GM23248 (cell line): ENCODE measurements around the gene VWF. TPM values are rescaled to one million over a fixed set of nuclear protein-coding genes. Genes with fewer than 3 reads are reported as not detected.

Experiments used
- DNase-seq: peaks from one replicate; pipeline ENCODE4 v3.0.0-alpha.2; 2015
- H2AFZ ChIP-seq: fragments of 200-600 bp; sonication (generic); 2 replicates; pipeline ENCODE4 v1.6.1; 2016; ENCODE audit warnings: antibody characterized with exemption
- H3F3A ChIP-seq: fragments of 200-600 bp; sonication (generic); 2 replicates; pipeline ENCODE4 v1.6.1; 2016; ENCODE audit warnings: mild to moderate bottlenecking, antibody characterized with exemption, mixed run types; ENCODE audit not compliant: insufficient read depth
- H3K27ac ChIP-seq: fragments of 200-600 bp; sonication (generic); 2 replicates; pipeline ENCODE4 v1.5.1; 2016; ENCODE audit warnings: mild to moderate bottlenecking
- H3K27me3 ChIP-seq: fragments of 200-600 bp; sonication (generic); replicated peaks from 2 replicates; pipeline ENCODE4 v1.6.1; 2016; ENCODE audit warnings: mild to moderate bottlenecking; ENCODE audit not compliant: insufficient read depth
- H3K36me3 ChIP-seq: fragments of 200-600 bp; sonication (generic); 2 replicates; pipeline ENCODE4 v1.6.1; 2016; ENCODE audit warnings: low read depth, mild to moderate bottlenecking
- H3K4me1 ChIP-seq: fragments of 200-600 bp; sonication (generic); 2 replicates; pipeline ENCODE4 v1.6.1; 2016; ENCODE audit warnings: mild to moderate bottlenecking; ENCODE audit not compliant: insufficient read depth
- H3K4me2 ChIP-seq: fragments of 200-600 bp; sonication (generic); one replicate; pipeline ENCODE4 v1.6.1; 2016; ENCODE audit warnings: mild to moderate bottlenecking; ENCODE audit not compliant: unreplicated experiment
- H3K4me3 ChIP-seq: fragments of 200-600 bp; sonication (generic); 2 replicates; pipeline ENCODE4 v1.5.1; 2016; ENCODE audit warnings: mild to moderate bottlenecking
- H3K79me2 ChIP-seq: fragments of 200-600 bp; sonication (generic); 2 replicates; pipeline ENCODE4 v1.6.1; 2016; ENCODE audit warnings: mild to moderate bottlenecking; ENCODE audit not compliant: insufficient read depth
- H3K9ac ChIP-seq: fragments of 200-600 bp; sonication (generic); 2 replicates; pipeline ENCODE4 v1.6.1; 2016; ENCODE audit warnings: mild to moderate bottlenecking
- H3K9me2 ChIP-seq: fragments of 200-600 bp; sonication (generic); 2 replicates; pipeline ENCODE4 v1.6.1; 2016; ENCODE audit warnings: mixed run types, mild to moderate bottlenecking, moderate library complexity; ENCODE audit not compliant: insufficient read depth
- H3K9me3 ChIP-seq: fragments of 200-600 bp; sonication (generic); one replicate; pipeline ENCODE4 v1.6.1; 2017; ENCODE audit warnings: low read depth
- H4K20me1 ChIP-seq: fragments of 200-600 bp; sonication (generic); 2 replicates; pipeline ENCODE4 v1.6.0; 2016; ENCODE audit not compliant: insufficient read depth
- EZH2 ChIP-seq: fragments of 200-600 bp; sonication (generic); IDR thresholded peaks from 2 replicates; pipeline ENCODE4 v1.6.1; 2018; ENCODE audit warnings: antibody characterized with exemption, mild to moderate bottlenecking; ENCODE audit not compliant: insufficient read depth, poor library complexity, severe bottlenecking
- EZH2phosphoT487 ChIP-seq: fragments of 200-600 bp; sonication (generic); IDR thresholded peaks from 2 replicates; pipeline ENCODE4 v1.6.1; 2018; ENCODE audit warnings: antibody characterized with exemption, moderate library complexity, mild to moderate bottlenecking, low read depth; ENCODE audit not compliant: insufficient read depth
- WGBS, 2 experiments: methylation state at CpG; one replicate each; pipeline ENCODE4 v1.1.6; 2015 to 2017; ENCODE audit warnings: low lambda C conversion rate in 2 of 2, low coverage in 1 of 2; ENCODE audit errors: missing lambda C conversion rate in 2 of 2; 5-methylcytosine and 5-hydroxymethylcytosine counted together
- in situ Hi-C: fragments of 300-500 bp; cut with MboI; formaldehyde crosslinking; loops from 2 replicates; pipeline ENCODE4 v1.15.0; 2020
- polyA plus RNA-seq: library from polyadenylated mRNA; unstranded; fragments of >200 nt; fragmentation: Nextera tagmentation; extraction: Ambion mirVana; gene quantifications from 2 replicates; pipeline ENCODE4 v1.2.1, GENCODE V29; 2016
- total RNA-seq: library from RNA; depleted of rRNA; stranded (reverse); fragments of >200 nt; shearing (Covaris generic); gene quantifications from 2 replicates; pipeline ENCODE4 v1.2.3, GENCODE V29; 2014

VWF gene
- total and polyA plus RNA-seq, 2 experiments from 2014 or later: 0.14 TPM; not detected in 1

GRCh38 chr12:6047249-6048237, 76.9 kb downstream of the VWF start:
- H4K20me1 ChIP-seq: no peaks in the 10 kb centered on the region
- H2AFZ ChIP-seq: no peak overlapping the region
- no peaks in the 10 kb centered on the region for H3K27me3 ChIP-seq
- no peaks in the 10 kb centered on the region for H3K36me3 ChIP-seq
- no peak for TF ChIP-seq EZH2phosphoT487
- no peak for TF ChIP-seq EZH2
- peak overlapping the region; percentile 47 for H3K9ac ChIP-seq
- no peaks in the 10 kb centered on the region for H3K9me2 ChIP-seq
- no peak overlapping the region for H3K4me3 ChIP-seq
- H3F3A ChIP-seq: peaks cover 7% of the 10 kb centered on the region
- in situ Hi-C loops: loop anchor here (10.0 kb wide), 1 partner anchor 63 kb away; no protein-coding TSS in a partner anchor
- peak; percentile 96 for DNase-seq
- no peaks in the 10 kb centered on the region for H3K79me2 ChIP-seq
- WGBS, 2 experiments: 36 to 38% methylated on average over 13 of the region's 13 CpGs
- H3K27ac ChIP-seq: peak overlapping the region; percentile 72
- peaks cover 18% of the 10 kb centered on the region for H3K4me1 ChIP-seq
- H3K9me3 ChIP-seq: no peaks in the 10 kb centered on the region
- H3K4me2 ChIP-seq: peak overlapping the region; percentile 46

- Histone ChIP-seq H3K27me3 (no peaks in the 10 kb centered on the region), H3K4me2 (peak overlapping the region; percentile 46), H3K9ac (peak overlapping the region; percentile 47), H3K79me2 (no peaks in the 10 kb centered on the region), H4K20me1 (no peaks in the 10 kb centered on the region), H3K9me2 (no peaks in the 10 kb centered on the region), H3K27ac (peak overlapping the region; percentile 72), H3K9me3 (no peaks in the 10 kb centered on the region), H3K36me3 (no peaks in the 10 kb centered on the region), H3F3A (peaks cover 7% of the 10 kb centered on the region), H2AFZ (no peak overlapping the region), H3K4me3 (no peak overlapping the region), H3K4me1 (peaks cover 18% of the 10 kb centered on the region)
- 87 to 88% methylated on average over 16 to 17 of the region's 17 CpGs for WGBS, 2 experiments
- DNase-seq: peak; percentile 28
- TF ChIP-seq EZH2phosphoT487 (no peak), EZH2 (no peak)
- in situ Hi-C loops: loop anchor here (10.0 kb wide), 1 partner anchor 62 kb away; no protein-coding TSS in a partner anchor
Measured at GRCh38 chr12:6046511-6047180, 77.8 kb downstream of the VWF start.

- in situ Hi-C loops: loop anchor here (10.0 kb wide), 1 partner anchor 61 kb away; no protein-coding TSS in a partner anchor
- TF ChIP-seq EZH2phosphoT487 (no peak), EZH2 (no peak)
Measured at GRCh38 chr12:6045438-6045837, 79.0 kb downstream of the VWF start.

GRCh38 chr12:6044082-6044481, 80.4 kb downstream of the VWF start:
- no peaks in the 10 kb centered on the region for H4K20me1 ChIP-seq
- H3F3A ChIP-seq: peaks cover 7% of the 10 kb centered on the region
- H3K27ac ChIP-seq: no peak overlapping the region
- H3K9me2 ChIP-seq: no peaks in the 10 kb centered on the region
- no peak overlapping the region for H3K4me2 ChIP-seq
- H3K36me3 ChIP-seq: no peaks in the 10 kb centered on the region
- H3K79me2 ChIP-seq: no peaks in the 10 kb centered on the region
- peak; percentile 60 for DNase-seq
- TF ChIP-seq EZH2phosphoT487 (no peak), EZH2 (no peak)
- H3K4me3 ChIP-seq: no peak overlapping the region
- no peaks in the 10 kb centered on the region for H3K9me3 ChIP-seq
- no peak overlapping the region for H3K9ac ChIP-seq
- in situ Hi-C loops: loop anchor here (10.0 kb wide), 1 partner anchor 59 kb away; no protein-coding TSS in a partner anchor
- 70 to 79% methylated on average over 8 of the region's 8 CpGs for WGBS, 2 experiments
- no peak overlapping the region for H2AFZ ChIP-seq
- H3K27me3 ChIP-seq: no peaks in the 10 kb centered on the region
- H3K4me1 ChIP-seq: peaks cover 18% of the 10 kb centered on the region

More at GRCh38 chr12:6045438-6045837, 79.0 kb downstream of the VWF start:
- no peaks in the 10 kb centered on the region for H3K27me3 ChIP-seq
- no peak overlapping the region for H3K4me2 ChIP-seq
- H3K36me3 ChIP-seq: no peaks in the 10 kb centered on the region
- no peak overlapping the region for H3K4me3 ChIP-seq
- no peaks in the 10 kb centered on the region for H3K9me3 ChIP-seq
- no peak overlapping the region for H3K9ac ChIP-seq
- H4K20me1 ChIP-seq: no peaks in the 10 kb centered on the region
- 96 to 98% methylated on average over 6 of the region's 6 CpGs for WGBS, 2 experiments
- H2AFZ ChIP-seq: no peak overlapping the region
- H3F3A ChIP-seq: peaks cover 7% of the 10 kb centered on the region
- H3K79me2 ChIP-seq: no peaks in the 10 kb centered on the region
- H3K4me1 ChIP-seq: peaks cover 18% of the 10 kb centered on the region
- DNase-seq: no peak
- no peaks in the 10 kb centered on the region for H3K9me2 ChIP-seq
- no peak overlapping the region for H3K27ac ChIP-seq
